HCT116 (cell line): ENCODE results near the gene DNAJC7. TPM values are rescaled to one million over a fixed set of nuclear protein-coding genes. Genes with fewer than 3 reads are reported as not detected.

Experiments
- ATAC-seq: fragments of 200-7000 bp; cut with Tn5 transposase; 2 replicates; pipeline ENCODE4 v1.9.1; 2020; ENCODE audit warnings: mild to moderate bottlenecking, moderate library complexity
- BruUV-seq: library from RNA; stranded (reverse); fragments of 400-500 nt; replicated peaks from 2 replicates; lab custom pipeline; 2021; lab: Mats Ljungman, UMichigan
- CTCF ChIA-PET: fragments of 300-600 bp; sonication (Branson Sonifier 250); formaldehyde crosslinking; loops from one replicate; lab custom pipeline; 2021; ENCODE audit warnings: antibody characterized with exemption; lab: Charles Lee
- POLR2A ChIA-PET: fragments of 300-600, 350-600 bp; sonication (Branson Sonifier 250); formaldehyde crosslinking; loops from one replicate; lab custom pipeline; 2021; ENCODE audit warnings: antibody characterized with exemption; lab: Charles Lee
- RAD21 ChIA-PET, 2 experiments: fragments of 300-600 bp; sonication (Branson Sonifier 250); formaldehyde crosslinking; loops; one replicate each; lab custom pipeline; 2023; ENCODE audit warnings: low total read pairs in 2 of 2; ENCODE audit not compliant: uncharacterized antibody in 2 of 2, unreplicated experiment in 2 of 2, low non-redundant PET in 1 of 2; lab: Charles Lee
- DNase-seq: peaks from one replicate; pipeline ENCODE4 v3.0.0-alpha.2; 2010; ENCODE audit warnings: low read depth, low spot score
- H2AFZ ChIP-seq: fragments of 200-600 bp; shearing (Covaris generic), sonication (generic); 2 replicates; pipeline ENCODE4 v1.6.1; 2017; ENCODE audit warnings: low read depth, mixed run types, mixed read lengths, antibody characterized with exemption, low read length; ENCODE audit not compliant: poor library complexity, severe bottlenecking
- H3K27ac ChIP-seq: 2 replicates; pipeline ENCODE4 v1.5.1; 2012; ENCODE audit warnings: low read depth, low read length
- H3K27me3 ChIP-seq: fragments of 200-600 bp; sonication (generic); 2 replicates; pipeline ENCODE4 v1.6.1; 2016; ENCODE audit warnings: mixed run types, low read length, mixed read lengths; ENCODE audit not compliant: insufficient read depth
- H3K36me3 ChIP-seq, 2 experiments: fragments of 200-500 bp in 1 of 2; fragments of 200-600 bp in 1 of 2; sonication (Bioruptor generic) in 1 of 2; sonication (generic) in 1 of 2; 2 replicates each; pipeline versions ENCODE4 v1.5.1 to v1.6.1; 2014 to 2016; ENCODE audit warnings: low read length in 2 of 2, inconsistent platforms in 1 of 2, mixed read lengths in 1 of 2, mixed run types in 1 of 2; ENCODE audit not compliant: insufficient read depth in 2 of 2, control insufficient read depth in 1 of 2
- H3K4me1 ChIP-seq, 2 experiments: fragments of 200-600 bp in 1 of 2; sonication (generic) in 1 of 2; 2 replicates each; pipeline versions ENCODE4 v1.5.1 to v1.6.1; 2012 to 2017; ENCODE audit warnings: low read length in 2 of 2, inconsistent platforms in 1 of 2, mild to moderate bottlenecking in 1 of 2, mixed read lengths in 1 of 2, mixed run types in 1 of 2, moderate library complexity in 1 of 2; ENCODE audit not compliant: insufficient read depth in 2 of 2, control insufficient read depth in 1 of 2
- H3K4me2 ChIP-seq: fragments of 200-600 bp; sonication (generic); 2 replicates; pipeline ENCODE4 v1.6.1; 2017; ENCODE audit warnings: mixed run types, low read length, mixed read lengths
- H3K4me3 ChIP-seq, 2 experiments: fragments of 200-600 bp in 1 of 2; sonication (generic) in 1 of 2; replicated peaks in 1 of 2; 2 replicates each; pipeline ENCODE4 v1.5.1; 2011 to 2016; ENCODE audit warnings: low read length in 2 of 2, control low read depth in 1 of 2, low read depth in 1 of 2, mild to moderate bottlenecking in 1 of 2, mixed read lengths in 1 of 2, mixed run types in 1 of 2
- H3K79me2 ChIP-seq: fragments of 200-600 bp; sonication (generic); 2 replicates; pipeline ENCODE4 v1.6.1; 2017; ENCODE audit warnings: mild to moderate bottlenecking, mixed run types, low read length, moderate library complexity, mixed read lengths; ENCODE audit not compliant: insufficient read depth
- H3K9ac ChIP-seq: fragments of 200-600 bp; sonication (generic); 2 replicates; pipeline ENCODE4 v1.6.1; 2016; ENCODE audit warnings: low read length, mixed read lengths
- H3K9me2 ChIP-seq: fragments of 200-600 bp; sonication (generic), shearing (Covaris generic); 2 replicates; pipeline ENCODE4 v1.6.1; 2017; ENCODE audit warnings: mixed run types, mild to moderate bottlenecking, moderate library complexity; ENCODE audit not compliant: insufficient read depth
- H3K9me3 ChIP-seq, 2 experiments: fragments of 200-500 bp in 1 of 2; fragments of 200-600 bp in 1 of 2; sonication (Bioruptor generic) in 1 of 2; sonication (generic) in 1 of 2; 2 replicates each; pipeline ENCODE4 v1.6.1; 2014 to 2017; ENCODE audit warnings: low read length in 2 of 2, mixed read lengths in 2 of 2, inconsistent platforms in 1 of 2, low read depth in 1 of 2, mild to moderate bottlenecking in 1 of 2, mixed run types in 1 of 2, moderate library complexity in 1 of 2; ENCODE audit not compliant: control insufficient read depth in 1 of 2, insufficient read depth in 1 of 2
- H4K20me1 ChIP-seq: fragments of 200-600 bp; sonication (generic), shearing (Covaris generic); 2 replicates; pipeline ENCODE4 v1.6.1; 2017; ENCODE audit warnings: mixed run types, mild to moderate bottlenecking, moderate library complexity; ENCODE audit not compliant: insufficient read depth
- CBX3 ChIP-seq: IDR thresholded peaks from 2 replicates; pipeline ENCODE4 v1.6.1; 2012; ENCODE audit warnings: low read depth
- CEBPB ChIP-seq: IDR thresholded peaks from 2 replicates; pipeline ENCODE4 v1.6.1; 2012; ENCODE audit warnings: low read depth
- EZH2 ChIP-seq: fragments of 200-600 bp; sonication (generic); IDR thresholded peaks from 2 replicates; pipeline ENCODE4 v1.6.1; 2017; ENCODE audit warnings: antibody characterized with exemption, mixed run types
- FOSL1 ChIP-seq: IDR thresholded peaks from 2 replicates; pipeline ENCODE4 v1.6.1; 2012; ENCODE audit warnings: low read depth
- POLR2AphosphoS5 ChIP-seq: IDR thresholded peaks from 2 replicates; pipeline ENCODE4 v1.6.1; 2011; ENCODE audit warnings: mild to moderate bottlenecking, low read depth, low read length, moderate library complexity
- REST ChIP-seq: IDR thresholded peaks from 2 replicates; pipeline ENCODE4 v1.6.1; 2012; ENCODE audit warnings: low read depth
- SP1 ChIP-seq: IDR thresholded peaks from 2 replicates; pipeline ENCODE4 v1.6.1; 2012; ENCODE audit warnings: low read depth
- TCF7L2 ChIP-seq: IDR thresholded peaks from 2 replicates; pipeline ENCODE4 v1.7.0; 2011; ENCODE audit warnings: borderline replicate concordance, inconsistent platforms; ENCODE audit not compliant: insufficient read depth, insufficient read length; ENCODE audit errors: extremely low read depth
- ZBTB33 ChIP-seq: IDR thresholded peaks from 2 replicates; pipeline ENCODE4 v1.6.1; 2011; ENCODE audit warnings: mild to moderate bottlenecking, low read length, moderate library complexity; ENCODE audit not compliant: insufficient replicate concordance; ENCODE audit errors: extremely low read depth
- ZNF274 ChIP-seq: fragments of 200-500 bp; sonication (Bioruptor generic); IDR thresholded peaks from 2 replicates; pipeline ENCODE4 v1.6.1; 2014; ENCODE audit warnings: mild to moderate bottlenecking, low read depth, low read length, inconsistent platforms
- intact Hi-C: fragments of 100-400 bp; cut with micrococcal nuclease; formaldehyde crosslinking; loops from 2 replicates; pipeline ENCODE4 v1.10.0; 2022
- total RNA-seq: library from RNA; stranded (reverse); gene quantifications from one replicate; pipeline ENCODE4 v1.2.1, GENCODE V29; 2021; ENCODE audit not compliant: unreplicated experiment
- TF ChIP-seq, protein P1 (sequence below), 3 experiments: fragments of 200-600 bp in 1 of 3; sonication (generic) in 1 of 3; IDR thresholded peaks in 2 of 3; conservative IDR thresholded peaks in 1 of 3; 2 replicates each; pipeline ENCODE4 v1.5.1; 2012 to 2017; ENCODE audit warnings: low read depth in 2 of 3, low read length in 2 of 3, antibody characterized with exemption in 1 of 3, borderline replicate concordance in 1 of 3, control low read depth in 1 of 3, mild to moderate bottlenecking in 1 of 3, mixed read lengths in 1 of 3, mixed run types in 1 of 3, moderate library complexity in 1 of 3; ENCODE audit not compliant: insufficient read depth in 1 of 3

Gene DNAJC7
- total RNA-seq, 1 experiment from 2014 or later = 113 TPM

DNA sequence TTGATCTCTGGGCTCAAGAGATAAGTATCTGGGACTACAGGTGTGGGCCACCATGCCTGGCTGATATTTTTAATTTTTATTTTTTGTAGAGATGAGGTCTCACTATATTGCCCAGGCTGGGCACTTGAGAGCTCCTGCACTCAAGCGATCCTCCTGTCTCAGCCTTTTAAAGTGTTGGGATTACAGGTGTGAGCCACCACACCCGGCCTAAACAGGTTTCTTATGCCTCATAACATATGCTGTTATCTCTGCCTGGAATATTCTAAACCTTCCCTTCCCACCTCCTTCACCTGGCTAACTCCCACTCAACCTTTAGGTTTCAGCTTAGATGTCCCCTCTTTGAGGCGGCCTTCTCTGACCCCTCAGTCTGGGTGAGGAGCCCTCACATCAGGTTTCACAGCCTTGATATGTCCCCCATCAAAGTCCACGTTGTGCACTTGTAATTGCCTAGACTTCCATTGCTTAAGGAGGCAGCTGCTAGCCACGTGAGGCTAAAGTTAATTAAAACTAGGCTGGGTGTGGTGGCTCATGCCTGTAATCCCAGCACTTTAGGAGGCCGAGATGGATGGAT lies 59.3 kb downstream of the DNAJC7 start (continued):
- TF ChIP-seq, protein P1, sequence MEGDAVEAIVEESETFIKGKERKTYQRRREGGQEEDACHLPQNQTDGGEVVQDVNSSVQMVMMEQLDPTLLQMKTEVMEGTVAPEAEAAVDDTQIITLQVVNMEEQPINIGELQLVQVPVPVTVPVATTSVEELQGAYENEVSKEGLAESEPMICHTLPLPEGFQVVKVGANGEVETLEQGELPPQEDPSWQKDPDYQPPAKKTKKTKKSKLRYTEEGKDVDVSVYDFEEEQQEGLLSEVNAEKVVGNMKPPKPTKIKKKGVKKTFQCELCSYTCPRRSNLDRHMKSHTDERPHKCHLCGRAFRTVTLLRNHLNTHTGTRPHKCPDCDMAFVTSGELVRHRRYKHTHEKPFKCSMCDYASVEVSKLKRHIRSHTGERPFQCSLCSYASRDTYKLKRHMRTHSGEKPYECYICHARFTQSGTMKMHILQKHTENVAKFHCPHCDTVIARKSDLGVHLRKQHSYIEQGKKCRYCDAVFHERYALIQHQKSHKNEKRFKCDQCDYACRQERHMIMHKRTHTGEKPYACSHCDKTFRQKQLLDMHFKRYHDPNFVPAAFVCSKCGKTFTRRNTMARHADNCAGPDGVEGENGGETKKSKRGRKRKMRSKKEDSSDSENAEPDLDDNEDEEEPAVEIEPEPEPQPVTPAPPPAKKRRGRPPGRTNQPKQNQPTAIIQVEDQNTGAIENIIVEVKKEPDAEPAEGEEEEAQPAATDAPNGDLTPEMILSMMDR (IDR thresholded peaks at IDR 0.05 in 2 of 3, conservative IDR thresholded peaks at IDR 0.05 in 1 of 3; ENCODE audit: borderline replicate concordance in 1 of 3, insufficient read depth in 1 of 3, low read depth in 2 of 3, low read length in 2 of 3) = no peak
- no peak for TF ChIP-seq SP1
- TF ChIP-seq FOSL1 = no peak
- TF ChIP-seq POLR2AphosphoS5 = no peak
- no peak for TF ChIP-seq EZH2

- RAD21 ChIA-PET = no interaction called here
- ATAC-seq (no peak), DNase-seq (no peak)
- Histone ChIP-seq H3K4me2 (no peak overlapping the region), H3K36me3 (no peaks in the 10 kb centered on the region), H3K9ac (no peak overlapping the region), H2AFZ (no peak overlapping the region), H3K9me3 (no peaks in the 10 kb centered on the region), H3K9me2 (no peaks in the 10 kb centered on the region), H3K4me3 (no peak overlapping the region), H4K20me1 (no peaks in the 10 kb centered on the region), H3K4me1 (no peaks in the 10 kb centered on the region), H3K79me2 (no peaks in the 10 kb centered on the region), H3K27me3 (no peaks in the 10 kb centered on the region), H3K27ac (no peak overlapping the region)
- no TSS peak for BruUV-seq
- intact Hi-C loops = no loop called here
- CTCF ChIA-PET = interaction anchor here (0.6 to 1.5 kb wide), 2 partner anchors 22 to 27 kb away, joined by 3 read pairs; partner anchors contain the start of gene ODAD4
- POLR2A ChIA-PET = interaction anchor here (0.8 kb wide), 1 partner anchor 9 kb away, joined by 3 read pairs; no protein-coding TSS in a partner anchor
- TF ChIP-seq CEBPB (no peak), CBX3 (no peak), ZNF274 (no peak), ZBTB33 (no peak), REST (no peak), TCF7L2 (no peak), EZH2 (no peak)
- TF ChIP-seq, protein P1 (IDR thresholded peaks at IDR 0.05 in 2 of 3, conservative IDR thresholded peaks at IDR 0.05 in 1 of 3; ENCODE audit: borderline replicate concordance in 1 of 3, insufficient read depth in 1 of 3, low read depth in 2 of 3, low read length in 2 of 3) = no peak
Measured at GRCh38 chr17:41957031-41957868, 60.0 kb downstream of the DNAJC7 start.
